ENCODE data around the gene KNL1.
"Not testable (repeated sequence)": the region's sequence is repeated elsewhere in the genome, so short reads cannot be mapped to it uniquely, and the experiment has no call there.

Gene KNL1

DNA sequence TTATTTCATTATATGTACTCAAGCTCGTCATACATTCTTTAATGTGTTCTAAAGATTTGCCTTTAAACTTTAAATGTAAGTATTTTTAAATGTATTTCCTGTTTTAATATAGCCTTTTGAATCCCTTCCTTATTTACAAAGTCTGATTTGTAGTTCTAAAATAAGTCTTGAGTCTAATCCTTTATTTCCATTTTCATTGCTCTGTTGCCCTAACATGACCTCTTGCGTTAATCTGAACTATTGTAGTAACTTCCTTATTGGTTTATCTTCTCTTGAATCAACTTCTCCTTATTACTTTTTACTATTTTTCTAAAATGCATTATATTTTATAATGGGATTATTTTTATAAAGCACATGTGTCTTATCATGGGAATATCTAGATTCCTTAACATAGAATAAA, 24.0 kb downstream of the KNL1 start:
- Histone ChIP-seq H3K9ac (ENCODE audit: low read length) (no peak overlapping the region), H3K27ac (ENCODE audit: low read depth, low read length) (no peak overlapping the region), H3K36me3 (ENCODE audit: control insufficient read depth, insufficient read depth, low read length) (peaks cover 12% of the 10 kb centered on the region; the same call in 1 of the 2 replicates), H3K27me3 (ENCODE audit: control insufficient read depth, insufficient read depth, low read length) (no peaks in the 10 kb centered on the region), H3K9me3 (ENCODE audit: control insufficient read depth, insufficient read depth, low read depth, low read length) (no peaks in the 10 kb centered on the region), H3K4me1 (ENCODE audit: control insufficient read depth, insufficient read depth, low read length) (peaks cover 4% of the 10 kb centered on the region; the same call in 1 of the 2 replicates), H3K4me3 (ENCODE audit: low read depth, low read length) (no peak overlapping the region)

DNA sequence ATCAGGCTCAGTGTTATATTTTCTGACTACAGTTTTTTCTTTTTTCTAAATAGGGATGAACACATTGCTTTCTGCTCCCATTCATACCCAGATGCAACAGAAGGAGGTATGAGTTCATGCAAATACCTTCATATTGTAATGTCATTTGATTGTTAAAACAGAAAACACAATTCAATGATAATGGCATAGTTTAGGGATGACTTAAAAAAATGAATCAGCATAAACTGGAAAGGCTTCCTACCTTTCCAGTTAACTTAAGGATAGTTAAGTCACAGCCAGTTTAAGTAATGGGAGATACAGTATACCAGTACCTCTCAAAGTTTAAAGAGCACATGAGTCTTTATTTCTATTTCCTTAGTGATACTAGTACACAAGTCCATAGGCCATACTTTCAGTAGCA, 24.9 kb downstream of the KNL1 start:
- no peak overlapping the region for H3K9ac ChIP-seq (ENCODE audit: low read length)
- no peaks in the 10 kb centered on the region for H3K27me3 ChIP-seq (ENCODE audit: control insufficient read depth, insufficient read depth, low read length)
- no peak overlapping the region for H3K27ac ChIP-seq (ENCODE audit: low read depth, low read length)
- H3K36me3 ChIP-seq (ENCODE audit: control insufficient read depth, insufficient read depth, low read length): peaks cover 12% of the 10 kb centered on the region; the same call in 1 of the 2 replicates
- H3K4me3 ChIP-seq (ENCODE audit: low read depth, low read length): no peak overlapping the region
- H3K4me1 ChIP-seq (ENCODE audit: control insufficient read depth, insufficient read depth, low read length): peaks cover 4% of the 10 kb centered on the region; the same call in 1 of the 2 replicates
- H3K9me3 ChIP-seq (ENCODE audit: control insufficient read depth, insufficient read depth, low read depth, low read length): no peaks in the 10 kb centered on the region

DNA sequence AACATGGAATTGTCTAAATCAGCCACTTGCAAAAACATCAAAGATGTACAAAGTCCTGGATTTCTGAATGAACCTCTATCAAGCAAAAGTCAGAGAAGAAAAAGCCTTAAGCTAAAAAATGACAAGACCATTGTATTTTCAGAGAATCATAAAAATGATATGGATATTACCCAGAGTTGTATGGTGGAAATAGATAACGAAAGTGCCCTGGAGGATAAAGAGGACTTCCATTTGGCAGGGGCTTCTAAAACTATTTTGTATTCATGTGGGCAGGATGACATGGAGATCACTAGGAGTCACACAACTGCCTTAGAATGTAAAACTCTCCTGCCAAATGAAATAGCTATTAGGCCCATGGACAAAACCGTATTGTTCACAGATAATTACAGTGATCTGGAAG, 29.3 kb downstream of the KNL1 start:
- H3K9ac ChIP-seq (ENCODE audit: low read length): no peak overlapping the region
- H3K4me3 ChIP-seq (ENCODE audit: low read depth, low read length): no peak overlapping the region
- peaks cover 12% of the 10 kb centered on the region; the same call in 1 of the 2 replicates for H3K36me3 ChIP-seq (ENCODE audit: control insufficient read depth, insufficient read depth, low read length)
- H3K27me3 ChIP-seq (ENCODE audit: control insufficient read depth, insufficient read depth, low read length): no peaks in the 10 kb centered on the region
- no peaks in the 10 kb centered on the region for H3K9me3 ChIP-seq (ENCODE audit: control insufficient read depth, insufficient read depth, low read depth, low read length)
- peaks cover 4% of the 10 kb centered on the region; the same call in 1 of the 2 replicates for H3K4me1 ChIP-seq (ENCODE audit: control insufficient read depth, insufficient read depth, low read length)
- H3K27ac ChIP-seq (ENCODE audit: low read depth, low read length): no peak overlapping the region

DNA sequence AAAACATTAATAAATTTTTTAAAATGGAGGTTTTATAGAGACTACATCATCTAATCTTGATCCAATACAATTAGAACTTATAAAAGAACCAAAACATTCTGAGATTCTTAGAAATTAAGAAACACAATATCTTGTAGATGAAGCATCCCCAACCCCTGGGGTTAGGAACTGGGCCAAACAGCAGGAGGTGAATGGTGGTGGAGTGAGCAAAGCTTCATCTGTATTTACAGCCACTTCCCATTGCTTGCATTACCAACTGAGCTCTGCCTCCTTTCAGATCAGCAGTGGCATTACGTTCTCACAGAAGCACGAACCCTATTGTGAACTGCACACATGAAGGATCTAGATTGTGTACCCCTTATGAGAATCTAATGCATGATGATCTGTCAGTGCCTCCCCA, 36.3 kb downstream of the KNL1 start:
- H3K27me3 ChIP-seq (ENCODE audit: control insufficient read depth, insufficient read depth, low read length): no peaks in the 10 kb centered on the region
- no peak overlapping the region for H3K4me3 ChIP-seq (ENCODE audit: low read depth, low read length)

DNA sequence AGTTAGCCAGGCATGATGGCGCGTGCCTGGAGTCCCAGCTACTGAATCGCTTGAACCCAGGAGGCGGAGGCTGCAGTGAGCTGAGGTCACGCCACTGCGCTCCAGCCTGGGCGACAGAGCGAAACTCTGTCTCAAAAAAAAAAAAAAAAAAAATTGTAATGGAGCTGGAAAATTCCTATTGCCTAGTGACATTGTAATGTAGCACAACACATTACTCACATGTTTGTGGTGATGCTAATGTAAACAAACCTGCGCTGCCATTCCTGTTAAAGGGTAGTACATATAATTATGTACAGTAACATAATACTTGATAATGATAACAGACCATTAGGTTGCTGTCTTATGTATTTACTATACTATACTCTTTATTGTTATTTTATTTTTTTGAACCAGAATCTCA, 39.1 kb downstream of the KNL1 start:
- no peaks in the 10 kb centered on the region for H3K4me1 ChIP-seq (ENCODE audit: control insufficient read depth, insufficient read depth, low read length)
- H3K27ac ChIP-seq (ENCODE audit: low read depth, low read length): no peak overlapping the region
- H3K9ac ChIP-seq (ENCODE audit: low read length): no peak overlapping the region
- H3K36me3 ChIP-seq (ENCODE audit: control insufficient read depth, insufficient read depth, low read length): peaks cover 11% of the 10 kb centered on the region
- H3K9me3 ChIP-seq (ENCODE audit: control insufficient read depth, insufficient read depth, low read depth, low read length): no peaks in the 10 kb centered on the region
- no peaks in the 10 kb centered on the region for H3K27me3 ChIP-seq (ENCODE audit: control insufficient read depth, insufficient read depth, low read length)
- H3K4me3 ChIP-seq (ENCODE audit: low read depth, low read length): no peak overlapping the region

More for the DNA sequence above, 36.3 kb downstream of the KNL1 start:
- Histone ChIP-seq H3K9ac (ENCODE audit: low read length) (no peak overlapping the region), H3K36me3 (ENCODE audit: control insufficient read depth, insufficient read depth, low read length) (peaks cover 11% of the 10 kb centered on the region), H3K27ac (ENCODE audit: low read depth, low read length) (no peak overlapping the region), H3K9me3 (ENCODE audit: control insufficient read depth, insufficient read depth, low read depth, low read length) (no peaks in the 10 kb centered on the region), H3K4me1 (ENCODE audit: control insufficient read depth, insufficient read depth, low read length) (no peaks in the 10 kb centered on the region)

DNA sequence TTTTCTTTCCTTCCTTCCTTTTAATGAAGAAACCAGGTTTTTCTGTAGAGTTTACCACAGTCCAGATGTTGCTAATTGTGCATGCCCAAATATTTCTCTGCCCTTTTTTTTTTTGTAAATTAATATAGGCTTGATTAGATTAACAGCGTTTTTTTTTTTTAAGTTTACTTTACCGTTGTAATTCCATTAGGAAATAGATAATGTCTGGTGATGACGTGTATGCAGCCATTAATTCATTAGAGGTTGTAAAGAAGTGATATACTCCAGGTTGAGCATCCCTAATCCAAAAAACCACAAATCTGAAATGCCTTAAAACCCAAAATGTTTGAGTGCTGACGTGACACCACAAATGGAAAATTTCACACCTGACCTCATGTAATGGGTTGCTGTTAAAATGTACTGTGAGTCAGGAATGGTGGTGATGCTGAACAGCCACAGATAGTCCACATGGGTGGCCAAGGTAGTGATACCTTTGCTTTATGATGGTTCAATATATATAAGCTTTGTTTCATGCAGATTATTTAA, 43.2 kb downstream of the KNL1 start:
- Histone ChIP-seq H3K36me3 (ENCODE audit: control insufficient read depth, insufficient read depth, low read length) (peaks cover 3% of the 10 kb centered on the region), H3K27ac (ENCODE audit: low read depth, low read length) (no peak overlapping the region), H3K27me3 (ENCODE audit: control insufficient read depth, insufficient read depth, low read length) (no peaks in the 10 kb centered on the region)

DNA sequence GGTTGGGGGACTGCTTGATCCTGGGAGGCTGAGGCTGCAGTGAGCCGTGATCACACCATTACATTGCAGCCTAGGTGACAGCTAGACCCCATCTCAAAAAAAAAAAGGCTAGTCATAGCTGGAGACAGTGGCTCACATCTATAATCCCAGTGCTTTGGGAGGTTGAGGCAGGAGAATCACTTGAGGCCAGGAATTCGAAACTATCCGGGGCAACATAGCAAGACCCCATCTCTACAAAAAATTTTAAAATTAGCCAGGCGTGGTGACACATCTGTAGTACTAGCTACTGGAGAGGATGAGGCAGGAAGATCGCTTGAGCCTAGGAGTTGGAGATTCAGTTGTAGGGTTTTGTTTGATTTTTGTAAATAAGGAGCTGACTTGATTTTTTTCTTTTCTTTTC, 45.6 kb downstream of the KNL1 start:
- Histone ChIP-seq H3K27ac (ENCODE audit: low read depth, low read length) (no peak overlapping the region), H3K27me3 (ENCODE audit: control insufficient read depth, insufficient read depth, low read length) (no peaks in the 10 kb centered on the region), H3K9ac (ENCODE audit: low read length) (no peak overlapping the region), H3K36me3 (ENCODE audit: control insufficient read depth, insufficient read depth, low read length) (peaks cover 3% of the 10 kb centered on the region), H3K4me1 (ENCODE audit: control insufficient read depth, insufficient read depth, low read length) (no peaks in the 10 kb centered on the region), H3K4me3 (ENCODE audit: low read depth, low read length) (no peak overlapping the region), H3K9me3 (ENCODE audit: control insufficient read depth, insufficient read depth, low read depth, low read length) (no peaks in the 10 kb centered on the region)

More for the DNA sequence above, 43.2 kb downstream of the KNL1 start:
- Histone ChIP-seq H3K4me3 (ENCODE audit: low read depth, low read length) (no peak overlapping the region), H3K9ac (ENCODE audit: low read length) (no peak overlapping the region), H3K9me3 (ENCODE audit: control insufficient read depth, insufficient read depth, low read depth, low read length) (no peaks in the 10 kb centered on the region), H3K4me1 (ENCODE audit: control insufficient read depth, insufficient read depth, low read length) (no peaks in the 10 kb centered on the region)

DNA sequence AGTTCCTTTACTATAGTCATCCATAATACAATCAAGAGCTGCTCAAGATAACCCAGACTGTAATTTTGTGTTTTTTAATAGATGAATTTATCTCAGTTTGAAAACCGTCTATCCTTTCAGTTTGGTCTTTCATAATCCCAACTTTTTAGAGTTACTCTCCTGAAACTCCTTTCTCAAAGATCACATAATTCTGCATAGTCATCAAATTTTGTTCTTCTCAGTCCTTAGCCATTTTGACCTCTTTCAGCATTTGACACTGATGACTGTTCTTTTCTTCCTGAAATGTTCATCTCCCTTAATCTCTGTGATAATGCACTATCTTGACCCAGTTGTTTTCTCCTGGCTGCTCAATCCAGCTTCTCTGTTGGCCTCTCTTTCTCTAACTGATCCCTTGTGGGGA, 53.5 kb downstream of the KNL1 start:
- Histone ChIP-seq H3K4me1 (ENCODE audit: control insufficient read depth, insufficient read depth, low read length) (no peaks in the 10 kb centered on the region), H3K27me3 (ENCODE audit: control insufficient read depth, insufficient read depth, low read length) (no peaks in the 10 kb centered on the region), H3K9me3 (ENCODE audit: control insufficient read depth, insufficient read depth, low read depth, low read length) (no peaks in the 10 kb centered on the region), H3K36me3 (ENCODE audit: control insufficient read depth, insufficient read depth, low read length) (peaks cover 10% of the 10 kb centered on the region), H3K4me3 (ENCODE audit: low read depth, low read length) (no peak overlapping the region), H3K9ac (ENCODE audit: low read length) (no peak overlapping the region), H3K27ac (ENCODE audit: low read depth, low read length) (no peak overlapping the region)

DNA sequence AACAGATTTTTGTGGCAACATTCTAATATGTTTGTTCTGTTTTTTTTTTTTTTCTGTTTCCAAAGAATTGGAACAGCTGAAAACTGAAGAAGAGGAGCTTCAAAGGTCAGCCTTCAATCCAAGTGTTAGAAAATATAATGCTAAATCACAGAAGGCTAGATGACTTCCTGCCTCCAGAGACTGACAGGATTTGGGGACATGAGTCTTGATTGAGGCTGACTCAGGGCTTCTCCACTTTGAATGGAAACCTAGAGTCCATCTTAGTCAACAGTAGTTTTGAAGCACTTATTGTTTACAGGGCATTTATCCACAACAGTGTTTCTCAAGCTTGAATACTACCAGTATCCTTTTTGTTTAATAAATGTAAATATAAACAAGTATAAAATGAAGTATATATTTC, 56.4 kb downstream of the KNL1 start:
- Histone ChIP-seq H3K4me3 (ENCODE audit: low read depth, low read length) (no peak overlapping the region), H3K9ac (ENCODE audit: low read length) (no peak overlapping the region), H3K27me3 (ENCODE audit: control insufficient read depth, insufficient read depth, low read length) (no peaks in the 10 kb centered on the region), H3K4me1 (ENCODE audit: control insufficient read depth, insufficient read depth, low read length) (no peaks in the 10 kb centered on the region), H3K27ac (ENCODE audit: low read depth, low read length) (no peak overlapping the region), H3K9me3 (ENCODE audit: control insufficient read depth, insufficient read depth, low read depth, low read length) (no peaks in the 10 kb centered on the region), H3K36me3 (ENCODE audit: control insufficient read depth, insufficient read depth, low read length) (peaks cover 20% of the 10 kb centered on the region)

DNA sequence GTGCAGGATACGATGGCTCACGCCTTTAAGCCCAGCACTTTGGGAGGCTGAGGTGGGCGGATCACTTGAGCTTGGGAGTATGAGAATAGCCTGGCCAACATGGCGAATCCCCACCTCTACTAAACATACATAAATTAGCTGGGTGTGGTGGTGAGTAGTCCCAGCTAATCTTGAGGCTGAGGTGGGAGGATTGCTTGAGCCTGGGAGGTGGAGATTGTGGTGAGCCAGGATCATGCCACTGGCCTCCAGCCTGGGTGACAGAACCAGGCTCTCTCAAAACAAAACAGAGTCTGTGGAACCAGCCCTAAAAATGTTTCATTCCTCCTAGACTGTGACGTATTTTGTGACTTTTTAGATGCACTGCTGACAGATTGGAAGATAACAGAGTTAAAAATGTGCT, 66.6 kb downstream of the KNL1 start:
- Histone ChIP-seq H3K27me3 (ENCODE audit: control insufficient read depth, insufficient read depth, low read length) (no peaks in the 10 kb centered on the region), H3K36me3 (ENCODE audit: control insufficient read depth, insufficient read depth, low read length) (peaks cover 35% of the 10 kb centered on the region), H3K4me1 (ENCODE audit: control insufficient read depth, insufficient read depth, low read length) (no peaks in the 10 kb centered on the region), H3K9me3 (ENCODE audit: control insufficient read depth, insufficient read depth, low read depth, low read length) (no peaks in the 10 kb centered on the region), H3K27ac (ENCODE audit: low read depth, low read length) (no peak overlapping the region), H3K4me3 (ENCODE audit: low read depth, low read length) (no peak overlapping the region), H3K9ac (ENCODE audit: low read length) (no peak overlapping the region)

DNA sequence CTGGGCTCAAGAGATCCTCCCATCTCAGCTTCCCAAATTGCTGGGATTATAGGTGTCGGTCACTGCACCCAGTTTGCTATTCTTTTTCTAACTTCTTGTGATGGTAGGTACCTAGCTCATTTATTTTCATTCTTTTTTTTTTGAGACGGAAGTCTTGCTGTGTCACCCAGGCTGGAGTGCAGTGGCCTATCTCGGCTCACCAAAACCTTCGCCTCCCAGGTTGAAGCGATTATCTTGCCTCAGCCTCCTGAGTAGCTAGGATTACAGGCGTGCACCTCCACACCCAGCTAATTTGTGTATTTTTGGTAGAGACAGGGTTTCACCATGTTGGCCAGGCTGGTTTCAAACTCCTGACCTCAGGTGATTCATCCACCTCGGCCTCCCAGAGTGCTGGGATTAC, 70.9 kb downstream of the KNL1 start:
- Histone ChIP-seq H3K4me3 (ENCODE audit: low read depth, low read length) (no peak overlapping the region), H3K9ac (ENCODE audit: low read length) (no peak overlapping the region), H3K27me3 (ENCODE audit: control insufficient read depth, insufficient read depth, low read length) (no peaks in the 10 kb centered on the region), H3K4me1 (ENCODE audit: control insufficient read depth, insufficient read depth, low read length) (no peaks in the 10 kb centered on the region), H3K27ac (ENCODE audit: low read depth, low read length) (no peak overlapping the region), H3K36me3 (ENCODE audit: control insufficient read depth, insufficient read depth, low read length) (peaks cover 24% of the 10 kb centered on the region), H3K9me3 (ENCODE audit: control insufficient read depth, insufficient read depth, low read depth, low read length) (no peaks in the 10 kb centered on the region)

DNA sequence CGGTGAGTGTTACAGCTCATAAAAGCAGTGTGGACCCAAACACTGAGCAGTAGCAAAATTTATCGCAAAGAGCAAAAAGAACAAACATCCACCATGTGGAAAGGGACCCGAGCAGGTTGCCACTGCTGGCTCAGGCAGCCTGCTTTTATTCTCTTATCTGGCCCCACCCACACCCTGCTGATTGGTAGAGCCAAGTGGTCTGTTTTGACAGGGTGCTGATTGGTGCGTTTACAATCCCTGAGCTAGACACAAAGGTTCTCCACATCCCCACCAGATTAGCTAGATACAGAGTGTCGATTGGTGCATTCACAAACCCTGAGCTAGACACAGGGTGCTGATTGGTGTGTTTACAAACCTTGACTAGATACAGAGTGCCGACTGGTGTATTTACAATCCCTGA, 82.2 kb downstream of the KNL1 start:
- H3K36me3 ChIP-seq (ENCODE audit: control insufficient read depth, insufficient read depth, low read length); H3K9me3 ChIP-seq (ENCODE audit: control insufficient read depth, insufficient read depth, low read depth, low read length); H3K27ac ChIP-seq (ENCODE audit: low read depth, low read length); H3K9ac ChIP-seq (ENCODE audit: low read length); H3K27me3 ChIP-seq (ENCODE audit: control insufficient read depth, insufficient read depth, low read length); H3K4me1 ChIP-seq (ENCODE audit: control insufficient read depth, insufficient read depth, low read length); H3K4me3 ChIP-seq (ENCODE audit: low read depth, low read length): not testable (repeated sequence)

Data from HUES6 (cell line).